MM.1S (cell line): Measurements from ENCODE around the gene RWDD3.

Source experiments
- CTCF ChIP-seq: fragments of 300-600 bp; sonication (generic); IDR thresholded peaks from 2 replicates; pipeline ENCODE4 v1.5.1; 2016; ENCODE audit warnings: antibody characterized with exemption, low read length, mixed read lengths
- EZH2 ChIP-seq: fragments of 300-600 bp; sonication (generic); optimal IDR thresholded peaks from 2 replicates; pipeline ENCODE3; 2017; ENCODE audit warnings: low read depth, mild to moderate bottlenecking, antibody characterized with exemption, low read length, mixed read lengths
- EZH2phosphoT487 ChIP-seq: fragments of 300-600 bp; sonication (generic); IDR thresholded peaks from 2 replicates; pipeline ENCODE4 v1.6.1; 2018; ENCODE audit warnings: antibody characterized with exemption, low read length

GRCh38 chr1:95263450-95263849, 29.4 kb downstream of the RWDD3 start:
- no peak for TF ChIP-seq CTCF
- TF ChIP-seq EZH2phosphoT487, result no peak
- TF ChIP-seq EZH2, result no peak
